Body of pancreas (tissue), 4 donors: ENCODE measurements around the gene CC2D2B. TPM values are rescaled to one million over a fixed set of nuclear protein-coding genes. Genes with fewer than 3 reads are reported as not detected.

Experiments
- ATAC-seq: fragments of 150-250 bp; one replicate; pipeline ENCODE4 v1.9.1; 2016
- DNase-seq, 4 donors: peaks; one replicate each; pipeline ENCODE4 v3.0.0-alpha.2; 2019
- H3K27ac ChIP-seq, 4 donors: fragments of 200-600 bp; sonication (generic); 1 replicate in 3 of 4; 2 replicates in 1 of 4; pipeline versions ENCODE4 v1.5.1 to v1.6.1; 2016 to 2019; ENCODE audit warnings: mild to moderate bottlenecking in 1 of 4, mixed read lengths in 1 of 4, moderate library complexity in 1 of 4
- H3K27me3 ChIP-seq, 2 donors: fragments of 200-600 bp; sonication (generic); one replicate each; pipeline ENCODE4 v1.6.0; 2016; ENCODE audit warnings: mild to moderate bottlenecking in 1 of 2
- H3K36me3 ChIP-seq, 2 donors: fragments of 200-600 bp; sonication (generic); replicated peaks in 1 of 2; 2 replicates each; pipeline ENCODE4 v1.5.1; 2016; ENCODE audit warnings: low read depth in 2 of 2; ENCODE audit not compliant: insufficient read depth in 1 of 2
- H3K4me1 ChIP-seq: fragments of 200-600 bp; sonication (generic); one replicate; pipeline ENCODE4 v1.6.0; 2016
- H3K4me3 ChIP-seq, 2 donors: fragments of 200-600 bp; sonication (generic); 1 replicate in 1 of 2; 2 replicates in 1 of 2; pipeline ENCODE4 v1.5.1; 2016 to 2019
- H3K9me3 ChIP-seq, 3 donors: fragments of 200-600 bp; sonication (generic); 1 replicate in 2 of 3; 2 replicates in 1 of 3; pipeline ENCODE4 v1.5.1; 2016
- POLR2A ChIP-seq, 3 donors: fragments of 450-650 bp; IDR thresholded peaks; one replicate each; pipeline ENCODE4 v1.6.1; 2016; ENCODE audit warnings: antibody characterized with exemption in 3 of 3, mild to moderate bottlenecking in 2 of 3
- WGBS, 2 donors: methylation state at CpG; one replicate each; pipeline ENCODE4 v1.1.5; 2017; 5-methylcytosine and 5-hydroxymethylcytosine counted together
- intact Hi-C: fragments of 100-400 bp; cut with DNase I; formaldehyde crosslinking; loops from one replicate; pipeline ENCODE4 v1.15.1; 2023
- total RNA-seq, 2 donors: library from RNA; depleted of rRNA; stranded (reverse); fragments of >200 nt; gene quantifications; one replicate each; pipeline ENCODE4 v1.1.0, GENCODE V29; 2016
- TF ChIP-seq, protein P1 (sequence below), 7 experiments: fragments of 450-650 bp in 4 of 7; fragments of 200-600 bp in 3 of 7; sonication (generic) in 3 of 7; IDR thresholded peaks; one replicate each; pipeline ENCODE4 v1.5.1; 2016 to 2019; ENCODE audit warnings: antibody characterized with exemption in 7 of 7

Gene CC2D2B
- 1 to 10 TPM in 1 of 2 donors, under 1 TPM in 1; 0.99 to 3.4 TPM for total RNA-seq

GRCh38 chr10:95907456-95908253 is at the start of gene CC2D2B:
Gene CC2D2B (plus strand): TSS chr10:95907975. CDS start chr10:95911324, 3,349 bp downstream.
- ATAC-seq (peak; percentile 90), DNase-seq (peak; percentile 81 to 87 (median 84))
- Histone ChIP-seq H3K27me3 (no peaks in the 10 kb centered on the region), H3K9me3 (no peaks in the 10 kb centered on the region), H3K4me3 (peak within 1 kb of the TSS; percentile 38 to 59), H3K4me1 (peaks cover 4% of the 10 kb centered on the region), H3K27ac (peak within 1 kb of the TSS; percentile 53 to 85 (median 83)), H3K36me3 (no peaks in the 10 kb centered on the region)
- WGBS, 2 donors, result 0 to 1% methylated on average over 29 to 69 of the region's 69 CpGs
- TF ChIP-seq, protein P1, sequence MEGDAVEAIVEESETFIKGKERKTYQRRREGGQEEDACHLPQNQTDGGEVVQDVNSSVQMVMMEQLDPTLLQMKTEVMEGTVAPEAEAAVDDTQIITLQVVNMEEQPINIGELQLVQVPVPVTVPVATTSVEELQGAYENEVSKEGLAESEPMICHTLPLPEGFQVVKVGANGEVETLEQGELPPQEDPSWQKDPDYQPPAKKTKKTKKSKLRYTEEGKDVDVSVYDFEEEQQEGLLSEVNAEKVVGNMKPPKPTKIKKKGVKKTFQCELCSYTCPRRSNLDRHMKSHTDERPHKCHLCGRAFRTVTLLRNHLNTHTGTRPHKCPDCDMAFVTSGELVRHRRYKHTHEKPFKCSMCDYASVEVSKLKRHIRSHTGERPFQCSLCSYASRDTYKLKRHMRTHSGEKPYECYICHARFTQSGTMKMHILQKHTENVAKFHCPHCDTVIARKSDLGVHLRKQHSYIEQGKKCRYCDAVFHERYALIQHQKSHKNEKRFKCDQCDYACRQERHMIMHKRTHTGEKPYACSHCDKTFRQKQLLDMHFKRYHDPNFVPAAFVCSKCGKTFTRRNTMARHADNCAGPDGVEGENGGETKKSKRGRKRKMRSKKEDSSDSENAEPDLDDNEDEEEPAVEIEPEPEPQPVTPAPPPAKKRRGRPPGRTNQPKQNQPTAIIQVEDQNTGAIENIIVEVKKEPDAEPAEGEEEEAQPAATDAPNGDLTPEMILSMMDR (IDR thresholded peaks at IDR 0.05), result peak in 1 of 7 experiments; percentile 3
- TF ChIP-seq POLR2A (IDR thresholded peaks at IDR 0.05), result peak in 2 of 3 donors; percentile 48 to 60
- intact Hi-C loops, result no loop called here

GRCh38 chr10:95860166-95860940 is 47.4 kb upstream of the CC2D2B start:
- intact Hi-C loops, result no loop called here
- no peak for ATAC-seq

GRCh38 chr10:95861386-95861785 is 46.4 kb upstream of the CC2D2B start:
- Histone ChIP-seq H3K4me3 (no peak overlapping the region), H3K27me3 (no peaks in the 10 kb centered on the region), H3K4me1 (peaks cover 3% of the 10 kb centered on the region), H3K36me3 (no peaks in the 10 kb centered on the region), H3K27ac (no peak overlapping the region), H3K9me3 (no peaks in the 10 kb centered on the region)
- 89 to 94% methylated on average over 2 of the region's 2 CpGs for WGBS, 2 donors
- TF ChIP-seq, protein P1 (IDR thresholded peaks at IDR 0.05), result no peak
- no peak for TF ChIP-seq POLR2A (IDR thresholded peaks at IDR 0.05)
- intact Hi-C loops, result no loop called here
- ATAC-seq, result no peak
- DNase-seq, result no peak

More at GRCh38 chr10:95860166-95860940, 47.4 kb upstream of the CC2D2B start:
- Histone ChIP-seq H3K4me3 (no peak overlapping the region), H3K4me1 (no peaks in the 10 kb centered on the region), H3K27ac (no peak overlapping the region), H3K36me3 (no peaks in the 10 kb centered on the region), H3K27me3 (no peaks in the 10 kb centered on the region), H3K9me3 (no peaks in the 10 kb centered on the region)
- no peak for DNase-seq
- 86% methylated on average over 3 of the region's 3 CpGs for WGBS, 2 donors
- TF ChIP-seq, protein P1 (IDR thresholded peaks at IDR 0.05), result no peak
- no peak for TF ChIP-seq POLR2A (IDR thresholded peaks at IDR 0.05)

GRCh38 chr10:95864906-95865813 is 42.6 kb upstream of the CC2D2B start:
- Histone ChIP-seq H3K36me3 (no peaks in the 10 kb centered on the region), H3K27ac (no peak overlapping the region), H3K27me3 (no peaks in the 10 kb centered on the region), H3K9me3 (no peaks in the 10 kb centered on the region), H3K4me1 (peaks cover 8% of the 10 kb centered on the region), H3K4me3 (no peak overlapping the region)
- TF ChIP-seq, protein P1 (IDR thresholded peaks at IDR 0.05), result peak in 5 of 7 experiments; percentile 21 to 42 (median 33)
- no peak for TF ChIP-seq POLR2A (IDR thresholded peaks at IDR 0.05)
- no peak for ATAC-seq
- DNase-seq, result peak in 3 of 4 donors; percentile 5 to 30 (median 15)
- intact Hi-C loops, result no loop called here
- 47 to 60% methylated on average over 7 of the region's 7 CpGs for whole genome bisulfite sequencing, 2 donors
